ENCODE data around the gene E2F1.

E2F1 gene

GRCh38 chr20:33686100-33686983 is at the start of gene E2F1:
Gene E2F1, minus strand, starts transcription at chr20:33686385. Its CDS starts 121 bp downstream, at chr20:33686264.
- DNase-seq (ENCODE audit: low spot score): peak; percentile 98

- no peak for DNase-seq (ENCODE audit: low spot score)
These were observed 47.7 kb upstream of the E2F1 start for GRCh38 chr20:33733654-33734576.

- DNase-seq (ENCODE audit: low spot score): peak; percentile 95
These were observed 46.2 kb upstream of the E2F1 start for GRCh38 chr20:33732166-33732970.

- DNase-seq (ENCODE audit: low spot score): no peak
These were observed 45.5 kb upstream of the E2F1 start, which contains the start of gene ZNF341 for GRCh38 chr20:33731693-33732165. Gene ZNF341, plus strand, starts transcription at chr20:33731996. Its CDS starts 26 bp downstream, at chr20:33732022.

GRCh38 chr20:33730946-33731692 is 44.9 kb upstream of the E2F1 start:
- DNase-seq (ENCODE audit: low spot score): no peak

- no peak for DNase-seq (ENCODE audit: low spot score)
These were observed 42.9 kb upstream of the E2F1 start for GRCh38 chr20:33729101-33729500.

- DNase-seq (ENCODE audit: low spot score): no peak
These were observed 42.3 kb upstream of the E2F1 start for GRCh38 chr20:33728463-33728862.

- DNase-seq (ENCODE audit: low spot score): no peak
These were observed 41.6 kb upstream of the E2F1 start for GRCh38 chr20:33727806-33728205.

GRCh38 chr20:33727115-33727479 is 40.9 kb upstream of the E2F1 start:
- no peak for DNase-seq (ENCODE audit: low spot score)

GRCh38 chr20:33725607-33726264 is 39.6 kb upstream of the E2F1 start:
- no peak for DNase-seq (ENCODE audit: low spot score)

- no peak for DNase-seq (ENCODE audit: low spot score)
These were observed 38.4 kb upstream of the E2F1 start for GRCh38 chr20:33724439-33725094.

GRCh38 chr20:33721391-33722140 is 35.4 kb upstream of the E2F1 start:
- DNase-seq (ENCODE audit: low spot score): no peak

- DNase-seq (ENCODE audit: low spot score): peak; percentile 86
These were observed 34.0 kb upstream of the E2F1 start, which contains the start of gene PXMP4 for GRCh38 chr20:33719989-33720709. Gene PXMP4, minus strand, starts transcription at chr20:33720310. Its CDS starts 103 bp downstream, at chr20:33720207.

- DNase-seq (ENCODE audit: low spot score): no peak
These were observed 33.2 kb upstream of the E2F1 start for GRCh38 chr20:33719277-33719988.

- no peak for DNase-seq (ENCODE audit: low spot score)
These were observed 30.3 kb upstream of the E2F1 start for GRCh38 chr20:33716498-33716897.

- DNase-seq (ENCODE audit: low spot score): no peak
These were observed 27.7 kb upstream of the E2F1 start for GRCh38 chr20:33713865-33714367.

GRCh38 chr20:33711446-33711738 is 25.2 kb upstream of the E2F1 start:
- DNase-seq (ENCODE audit: low spot score): no peak

Measured in ecto neural progenitor cell (in vitro differentiated cells).